H4 (cell line): ENCODE results near the gene FOXE1. TPM values are rescaled to one million over a fixed set of nuclear protein-coding genes. Genes with fewer than 3 reads are reported as not detected.

ENCODE experiments used
- total RNA-seq: library from RNA; depleted of rRNA; stranded (reverse); fragments of >200 nt; shearing (Covaris generic); gene quantifications from 2 replicates; pipeline ENCODE4 v1.2.3, GENCODE V29; 2014; rRNA removed

The FOXE1 gene
- total RNA-seq, 1 experiment from 2014 or later: not detected

Other genes with a start within 250 kb of the FOXE1 start
- gene TSTD2, start 219.9 kb upstream of the FOXE1 start, total RNA-seq: 8.5 and 9.3 TPM in 2 replicates
- 27.2 and 32.9 TPM in 2 replicates for gene NCBP1, start 219.4 kb upstream of the FOXE1 start, total RNA-seq
- 2.7 and 5.9 TPM in 2 replicates for gene XPA, start 155.9 kb upstream of the FOXE1 start, total RNA-seq
- 16.6 and 19.1 TPM in 2 replicates for gene TRMO, start 69.3 kb downstream of the FOXE1 start, total RNA-seq
- not detected in 2 replicates for gene HEMGN, start 84.9 kb downstream of the FOXE1 start, total RNA-seq
- gene ANP32B, start 130.1 kb downstream of the FOXE1 start, total RNA-seq: 12.2 and 16.3 TPM in 2 replicates
- gene NANS, start 203.5 kb downstream of the FOXE1 start, total RNA-seq: 119 and 152 TPM in 2 replicates